Type B pancreatic cell (in vitro differentiated cells): ENCODE data around the gene PNMA8A. TPM values are rescaled to one million over a fixed set of nuclear protein-coding genes. Genes with fewer than 3 reads are reported as not detected.

ENCODE experiments used
- DNase-seq: peaks from one replicate; pipeline ENCODE4 v3.0.0; 2021; ENCODE audit warnings: mixed read lengths; ENCODE audit not compliant: unreplicated experiment; ENCODE audit errors: extremely low spot score
- H3K27ac Mint-ChIP-seq: 2 replicates; pipeline ENCODE4 v1.8.0; 2021; ENCODE audit warnings: mild to moderate bottlenecking, mixed read lengths
- H3K27me3 Mint-ChIP-seq: 2 replicates; pipeline ENCODE4 v1.8.0; 2021; ENCODE audit warnings: mixed read lengths
- H3K36me3 Mint-ChIP-seq: 2 replicates; pipeline ENCODE4 v1.8.0; 2021; ENCODE audit warnings: mixed read lengths
- H3K4me1 Mint-ChIP-seq: one replicate; pipeline ENCODE4 v1.8.0; 2021; ENCODE audit warnings: mixed read lengths; ENCODE audit not compliant: unreplicated experiment
- H3K4me3 Mint-ChIP-seq: 2 replicates; pipeline ENCODE4 v1.8.0; 2021; ENCODE audit warnings: mild to moderate bottlenecking, mixed read lengths
- H3K9me3 Mint-ChIP-seq: 2 replicates; pipeline ENCODE4 v1.8.0; 2021; ENCODE audit warnings: mixed read lengths
- CTCF ChIP-seq: fragments of 200-600 bp; sonication (generic); conservative IDR thresholded peaks from 2 replicates; pipeline ENCODE4 v1.5.0; 2021; ENCODE audit warnings: antibody characterized with exemption, mild to moderate bottlenecking
- total RNA-seq: library from RNA; stranded (reverse); gene quantifications from 2 replicates; pipeline ENCODE4 v1.2.1, GENCODE V29; 2021; ENCODE audit warnings: low replicate concordance

Gene PNMA8A
- total RNA-seq, 1 donor from 2014 or later = 21.9 TPM

GRCh38 chr19:46487178-46487801, 15.9 kb upstream of the PNMA8A start:
- Mint-ChIP-seq H3K4me1 (peaks cover 38% of the 10 kb centered on the region), H3K36me3 (no peaks in the 10 kb centered on the region), H3K27me3 (peaks cover 50% of the 10 kb centered on the region), H3K4me3 (peak overlapping the region; percentile 60), H3K9me3 (no peaks in the 10 kb centered on the region), H3K27ac (no peak overlapping the region)
- no peak for DNase-seq
- no peak for TF ChIP-seq CTCF

- no peak for TF ChIP-seq CTCF
- Mint-ChIP-seq H3K36me3 (no peaks in the 10 kb centered on the region), H3K4me1 (peaks cover 47% of the 10 kb centered on the region), H3K27me3 (peaks cover 42% of the 10 kb centered on the region), H3K4me3 (no peak overlapping the region), H3K27ac (no peak overlapping the region), H3K9me3 (no peaks in the 10 kb centered on the region)
- no peak for DNase-seq
These were observed 15.0 kb upstream of the PNMA8A start for GRCh38 chr19:46486358-46486757.

- Mint-ChIP-seq H3K9me3 (no peaks in the 10 kb centered on the region), H3K36me3 (no peaks in the 10 kb centered on the region), H3K27me3 (peaks cover 27% of the 10 kb centered on the region), H3K27ac (no peak overlapping the region), H3K4me3 (no peak overlapping the region), H3K4me1 (peaks cover 55% of the 10 kb centered on the region)
- TF ChIP-seq CTCF = no peak
- no peak for DNase-seq
These were observed 13.3 kb upstream of the PNMA8A start for GRCh38 chr19:46484656-46485055.

GRCh38 chr19:46482631-46483030, 11.3 kb upstream of the PNMA8A start:
- DNase-seq = no peak
- H3K4me1 Mint-ChIP-seq = peaks cover 49% of the 10 kb centered on the region
- peaks cover 8% of the 10 kb centered on the region for H3K27me3 Mint-ChIP-seq
- H3K27ac Mint-ChIP-seq = no peak overlapping the region
- TF ChIP-seq CTCF = no peak
- H3K36me3 Mint-ChIP-seq = no peaks in the 10 kb centered on the region
- no peaks in the 10 kb centered on the region for H3K9me3 Mint-ChIP-seq
- no peak overlapping the region for H3K4me3 Mint-ChIP-seq

GRCh38 chr19:46481947-46482346, 10.6 kb upstream of the PNMA8A start:
- TF ChIP-seq CTCF = no peak
- H3K9me3 Mint-ChIP-seq = no peaks in the 10 kb centered on the region
- peak overlapping the region; percentile 16 for H3K27ac Mint-ChIP-seq
- peaks cover 42% of the 10 kb centered on the region for H3K4me1 Mint-ChIP-seq
- H3K36me3 Mint-ChIP-seq = no peaks in the 10 kb centered on the region
- no peak overlapping the region for H3K4me3 Mint-ChIP-seq
- DNase-seq = no peak
- H3K27me3 Mint-ChIP-seq = peaks cover 8% of the 10 kb centered on the region
